Adrenal gland (tissue), 5 donors: Measurements from ENCODE around the gene NUDT3.

Experiments used
- POLR2A ChIP-seq, 2 donors: fragments of 450-650 bp; IDR thresholded peaks; one replicate each; pipeline ENCODE4 v1.6.1; 2017; ENCODE audit warnings: antibody characterized with exemption in 2 of 2, mild to moderate bottlenecking in 2 of 2, moderate library complexity in 1 of 2
- TF ChIP-seq, protein P1 (sequence below), 6 experiments: fragments of 450-650 bp in 4 of 6; fragments of 200-600 bp in 2 of 6; sonication (generic) in 1 of 6; IDR thresholded peaks; 1 replicate in 5 of 6; 2 replicates in 1 of 6; pipeline versions ENCODE4 v1.5.1 to v1.8.0; 2016 to 2021; ENCODE audit warnings: antibody characterized with exemption in 6 of 6, mild to moderate bottlenecking in 2 of 6, moderate library complexity in 1 of 6
- donor health status: DM: no; HTN: no; CAD: no.

- TF ChIP-seq, protein P1, sequence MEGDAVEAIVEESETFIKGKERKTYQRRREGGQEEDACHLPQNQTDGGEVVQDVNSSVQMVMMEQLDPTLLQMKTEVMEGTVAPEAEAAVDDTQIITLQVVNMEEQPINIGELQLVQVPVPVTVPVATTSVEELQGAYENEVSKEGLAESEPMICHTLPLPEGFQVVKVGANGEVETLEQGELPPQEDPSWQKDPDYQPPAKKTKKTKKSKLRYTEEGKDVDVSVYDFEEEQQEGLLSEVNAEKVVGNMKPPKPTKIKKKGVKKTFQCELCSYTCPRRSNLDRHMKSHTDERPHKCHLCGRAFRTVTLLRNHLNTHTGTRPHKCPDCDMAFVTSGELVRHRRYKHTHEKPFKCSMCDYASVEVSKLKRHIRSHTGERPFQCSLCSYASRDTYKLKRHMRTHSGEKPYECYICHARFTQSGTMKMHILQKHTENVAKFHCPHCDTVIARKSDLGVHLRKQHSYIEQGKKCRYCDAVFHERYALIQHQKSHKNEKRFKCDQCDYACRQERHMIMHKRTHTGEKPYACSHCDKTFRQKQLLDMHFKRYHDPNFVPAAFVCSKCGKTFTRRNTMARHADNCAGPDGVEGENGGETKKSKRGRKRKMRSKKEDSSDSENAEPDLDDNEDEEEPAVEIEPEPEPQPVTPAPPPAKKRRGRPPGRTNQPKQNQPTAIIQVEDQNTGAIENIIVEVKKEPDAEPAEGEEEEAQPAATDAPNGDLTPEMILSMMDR (IDR thresholded peaks at IDR 0.05): no peak
- TF ChIP-seq POLR2A (IDR thresholded peaks at IDR 0.05): no peak
Observed at GRCh38 chr6:34373511-34373910, 19.0 kb downstream of the NUDT3 start.
